Gastrocnemius medialis (tissue), 4 donors: ENCODE results near the gene ARAP2. TPM values are rescaled to one million over a fixed set of nuclear protein-coding genes. Genes with fewer than 3 reads are reported as not detected.

Source experiments
- ATAC-seq, 2 donors: fragments of 150-250 bp; one replicate each; pipeline ENCODE4 v1.9.1; 2016
- DNase-seq, 2 donors: peaks; one replicate each; pipeline ENCODE4 v3.0.0-alpha.2; 2019
- H3K27ac ChIP-seq, 4 donors: fragments of 200-600 bp; sonication (generic); 1 replicate in 1 of 4; 2 replicates in 3 of 4; pipeline ENCODE4 v1.5.1; 2016 to 2018; ENCODE audit warnings: mild to moderate bottlenecking in 2 of 4, moderate library complexity in 1 of 4
- H3K27me3 ChIP-seq, 3 donors: fragments of 200-600 bp; sonication (generic) in 2 of 3; 1 replicate in 1 of 3; 2 replicates in 2 of 3; pipeline versions ENCODE4 v1.5.1 to v1.6.0; 2016 to 2019; ENCODE audit warnings: mild to moderate bottlenecking in 1 of 3, moderate library complexity in 1 of 3
- H3K36me3 ChIP-seq, 2 donors: fragments of 200-600 bp; sonication (generic) in 1 of 2; one replicate each; pipeline ENCODE4 v1.5.1; 2017 to 2018
- H3K4me1 ChIP-seq, 2 donors: fragments of 200-600 bp; sonication (generic) in 1 of 2; one replicate each; pipeline ENCODE4 v1.5.1; 2016 to 2017; ENCODE audit warnings: mild to moderate bottlenecking in 2 of 2
- H3K4me3 ChIP-seq, 4 donors: fragments of 200-600 bp; sonication (generic) in 3 of 4; 1 replicate in 1 of 4; 2 replicates in 3 of 4; pipeline ENCODE4 v1.5.1; 2016 to 2019; ENCODE audit warnings: mild to moderate bottlenecking in 2 of 4
- H3K9me3 ChIP-seq, 3 donors: fragments of 200-600 bp; sonication (generic) in 2 of 3; 1 replicate in 1 of 3; 2 replicates in 2 of 3; pipeline ENCODE4 v1.5.1; 2016 to 2019
- CTCF ChIP-seq, 5 experiments: fragments of 450-650 bp in 3 of 5; fragments of 200-600 bp in 2 of 5; sonication (generic) in 2 of 5; IDR thresholded peaks in 4 of 5; conservative IDR thresholded peaks in 1 of 5; 1 replicate in 4 of 5; 2 replicates in 1 of 5; pipeline ENCODE4 v1.5.1; 2016 to 2019; ENCODE audit warnings: antibody characterized with exemption in 5 of 5, mild to moderate bottlenecking in 3 of 5, moderate library complexity in 3 of 5
- POLR2A ChIP-seq, 2 donors: fragments of 450-650 bp; IDR thresholded peaks; one replicate each; pipeline ENCODE4 v1.6.1; 2017; ENCODE audit warnings: antibody characterized with exemption in 2 of 2, mild to moderate bottlenecking in 2 of 2, moderate library complexity in 2 of 2
- in situ Hi-C, 4 donors: fragments of 200-750 bp; cut with MboI; loops; one replicate each; pipeline versions ENCODE4 v1.15.0 to v1.8.0; 2017; ENCODE audit warnings: low sequenced_read_pairs in 4 of 4
- intact Hi-C: fragments of 100-400 bp; cut with DNase I; formaldehyde crosslinking; loops from one replicate; pipeline ENCODE4 v1.15.1; 2023; ENCODE audit warnings: low total_unique reads
- total RNA-seq, 4 donors: library from RNA; depleted of rRNA; stranded (reverse); fragments of >200 nt; gene quantifications; one replicate each; pipeline versions ENCODE4 v1.1.0 to v1.2.3, GENCODE V29; 2016

Gene ARAP2
- total RNA-seq, 4 donors from 2014 or later: 0.32 to 10.3 (median 1.1) TPM

GRCh38 chr4:36236159-36236558 is 8.2 kb downstream of the ARAP2 start:
- no peak for DNase-seq
- no peaks in the 10 kb centered on the region for H3K27me3 ChIP-seq
- intact Hi-C loops (no loop called here), in situ Hi-C loops (no loop called here)
- no peak overlapping the region for H3K27ac ChIP-seq
- TF ChIP-seq POLR2A (IDR thresholded peaks at IDR 0.05): no peak
- TF ChIP-seq CTCF (IDR thresholded peaks at IDR 0.05 in 4 of 5, conservative IDR thresholded peaks at IDR 0.05 in 1 of 5): no peak
- no peaks in the 10 kb centered on the region for H3K9me3 ChIP-seq
- H3K36me3 ChIP-seq: no peaks in the 10 kb centered on the region
- H3K4me3 ChIP-seq: no peak overlapping the region
- no peak for ATAC-seq
- no peaks in the 10 kb centered on the region for H3K4me1 ChIP-seq

- H3K36me3 ChIP-seq: no peaks in the 10 kb centered on the region
- no peak overlapping the region for H3K4me3 ChIP-seq
- no peak overlapping the region for H3K27ac ChIP-seq
- no peak for TF ChIP-seq CTCF (IDR thresholded peaks at IDR 0.05 in 4 of 5, conservative IDR thresholded peaks at IDR 0.05 in 1 of 5)
- TF ChIP-seq POLR2A (IDR thresholded peaks at IDR 0.05): no peak
- DNase-seq: no peak
- intact Hi-C loops: no loop called here
- H3K4me1 ChIP-seq: no peaks in the 10 kb centered on the region
- in situ Hi-C loops: no loop called here
- H3K9me3 ChIP-seq: no peaks in the 10 kb centered on the region
- ATAC-seq: no peak
- H3K27me3 ChIP-seq: no peaks in the 10 kb centered on the region
Measured at GRCh38 chr4:36235306-36235705, 9.0 kb downstream of the ARAP2 start.

- in situ Hi-C loops (no loop called here), intact Hi-C loops (no loop called here)
- DNase-seq: no peak
Measured at GRCh38 chr4:36233567-36234266, 10.6 kb downstream of the ARAP2 start.

GRCh38 chr4:36230534-36230933 is 13.8 kb downstream of the ARAP2 start:
- TF ChIP-seq CTCF (IDR thresholded peaks at IDR 0.05 in 4 of 5, conservative IDR thresholded peaks at IDR 0.05 in 1 of 5): no peak
- TF ChIP-seq POLR2A (IDR thresholded peaks at IDR 0.05): no peak
- Histone ChIP-seq H3K27ac (no peak overlapping the region), H3K9me3 (no peaks in the 10 kb centered on the region), H3K4me3 (no peak overlapping the region), H3K27me3 (no peaks in the 10 kb centered on the region), H3K4me1 (no peaks in the 10 kb centered on the region), H3K36me3 (no peaks in the 10 kb centered on the region)
- in situ Hi-C loops: no loop called here
- no peak for DNase-seq
- intact Hi-C loops: no loop called here
- no peak for ATAC-seq

More at GRCh38 chr4:36233567-36234266, 10.6 kb downstream of the ARAP2 start:
- no peak for ATAC-seq
- H3K4me1 ChIP-seq: no peaks in the 10 kb centered on the region
- no peaks in the 10 kb centered on the region for H3K27me3 ChIP-seq
- no peaks in the 10 kb centered on the region for H3K9me3 ChIP-seq
- H3K4me3 ChIP-seq: no peak overlapping the region
- no peak overlapping the region for H3K27ac ChIP-seq
- no peaks in the 10 kb centered on the region for H3K36me3 ChIP-seq
- TF ChIP-seq POLR2A (IDR thresholded peaks at IDR 0.05) (no peak), CTCF (IDR thresholded peaks at IDR 0.05 in 4 of 5, conservative IDR thresholded peaks at IDR 0.05 in 1 of 5) (no peak)

GRCh38 chr4:36227913-36228312 is 16.4 kb downstream of the ARAP2 start:
- H3K36me3 ChIP-seq: no peaks in the 10 kb centered on the region
- intact Hi-C loops (no loop called here), in situ Hi-C loops (no loop called here)
- no peak for ATAC-seq
- H3K9me3 ChIP-seq: no peaks in the 10 kb centered on the region
- no peak for DNase-seq
- no peak overlapping the region for H3K27ac ChIP-seq
- H3K27me3 ChIP-seq: no peaks in the 10 kb centered on the region
- TF ChIP-seq POLR2A (IDR thresholded peaks at IDR 0.05) (no peak), CTCF (IDR thresholded peaks at IDR 0.05 in 4 of 5, conservative IDR thresholded peaks at IDR 0.05 in 1 of 5) (no peak)
- no peak overlapping the region for H3K4me3 ChIP-seq
- no peaks in the 10 kb centered on the region for H3K4me1 ChIP-seq
